ENCODE results near the gene RNF151. TPM values are rescaled to one million over a fixed set of nuclear protein-coding genes. Genes with fewer than 3 reads are reported as not detected.

RNF151 gene
- total and polyA plus RNA-seq, 2 of the 13 experiments (the other 11 are each of a cell fraction or from before 2014, with no cell fraction given), result not detected

GRCh38 chr16:1972490-1972877, 5.8 kb downstream of the RNF151 start (continued):
- 0 out of 2 replicates have a peak, but pooled peaks have one; percentile 33 for TF ChIP-seq HNRNPL (IDR thresholded peaks at IDR 0.05; ENCODE audit: low read depth, low read length)
- no peak for TF ChIP-seq ZNF207 (IDR thresholded peaks at IDR 0.05; ENCODE audit: borderline replicate concordance)

GRCh38 chr16:1973461-1974156, 7.0 kb downstream of the RNF151 start:
- ChIA-PET POLR2A (no interaction called here), CTCF (ENCODE audit: low intra/inter-chr PET ratio, low total read pairs) (no interaction called here)
- Histone ChIP-seq H3K4me3 (replicated peaks in 1 of 3; ENCODE audit: insufficient read depth in 1 of 3, low read depth in 2 of 3, low read length in 3 of 3) (peak overlapping the region in 2 of 3 experiments; percentile 5 to 16; a peak in 2 of 6 replicates), H2AFZ (ENCODE audit: low read length) (no peak overlapping the region), H3K27ac (ENCODE audit: extremely low read length, insufficient read depth, low read length) (no peak overlapping the region), H3K4me1 (ENCODE audit: insufficient read depth, low read length) (peaks cover 21% of the 10 kb centered on the region), H3K9ac (ENCODE audit: insufficient read depth, low read depth, low read length) (peak overlapping the region; percentile 15; the same call in 1 of the 2 replicates), H3K36me3 (replicated peaks in 1 of 2; ENCODE audit: control insufficient read depth in 1 of 2, insufficient read depth in 2 of 2, low read length in 2 of 2) (peaks cover 21 to 33% of the 10 kb centered on the region in 2 experiments; a peak in 3 of 5 replicates), H3K9me3 (ENCODE audit: low read length) (no peaks in the 10 kb centered on the region), H4K20me1 (ENCODE audit: insufficient read depth, low read length) (no peaks in the 10 kb centered on the region), H3K4me2 (ENCODE audit: low read depth, low read length) (peak overlapping the region; percentile 99; the same call in 1 of the 2 replicates), H3K27me3 (ENCODE audit: control insufficient read depth in 1 of 2, insufficient read depth in 2 of 2, low read length in 2 of 2) (no peaks in the 10 kb centered on the region), H3K79me2 (ENCODE audit: insufficient read depth, low read length) (peaks cover 14% of the 10 kb centered on the region)
- BruUV-seq (replicated peaks), result no TSS peak
- DNase-seq (ENCODE audit: low spot score), result no peak
- ATAC-seq, result no peak
- intact Hi-C loops (cut with micrococcal nuclease; ENCODE audit: unreplicated experiment), result no loop called here
- TF ChIP-seq DNMT3B (CRISPR knock-in tag; conservative IDR thresholded peaks at IDR 0.05) (no peak), PAXIP1 (CRISPR knock-in tag; conservative IDR thresholded peaks at IDR 0.05) (no peak), ZNF101 (CRISPR knock-in tag; IDR thresholded peaks at IDR 0.05; ENCODE audit: borderline replicate concordance, low read depth) (no peak), CEBPG (CRISPR knock-in tag; IDR thresholded peaks at IDR 0.05) (no peak), JUND (CRISPR knock-in tag; IDR thresholded peaks at IDR 0.05) (no peak), HOXD1 (CRISPR knock-in tag; IDR thresholded peaks at IDR 0.05) (no peak), RORA (CRISPR knock-in tag; IDR thresholded peaks at IDR 0.05) (no peak), E2F2 (CRISPR knock-in tag; IDR thresholded peaks at IDR 0.05; ENCODE audit: borderline replicate concordance) (no peak), ZNF234 (CRISPR knock-in tag; conservative IDR thresholded peaks at IDR 0.05) (no peak)
- TF ChIP-seq, protein P1, sequence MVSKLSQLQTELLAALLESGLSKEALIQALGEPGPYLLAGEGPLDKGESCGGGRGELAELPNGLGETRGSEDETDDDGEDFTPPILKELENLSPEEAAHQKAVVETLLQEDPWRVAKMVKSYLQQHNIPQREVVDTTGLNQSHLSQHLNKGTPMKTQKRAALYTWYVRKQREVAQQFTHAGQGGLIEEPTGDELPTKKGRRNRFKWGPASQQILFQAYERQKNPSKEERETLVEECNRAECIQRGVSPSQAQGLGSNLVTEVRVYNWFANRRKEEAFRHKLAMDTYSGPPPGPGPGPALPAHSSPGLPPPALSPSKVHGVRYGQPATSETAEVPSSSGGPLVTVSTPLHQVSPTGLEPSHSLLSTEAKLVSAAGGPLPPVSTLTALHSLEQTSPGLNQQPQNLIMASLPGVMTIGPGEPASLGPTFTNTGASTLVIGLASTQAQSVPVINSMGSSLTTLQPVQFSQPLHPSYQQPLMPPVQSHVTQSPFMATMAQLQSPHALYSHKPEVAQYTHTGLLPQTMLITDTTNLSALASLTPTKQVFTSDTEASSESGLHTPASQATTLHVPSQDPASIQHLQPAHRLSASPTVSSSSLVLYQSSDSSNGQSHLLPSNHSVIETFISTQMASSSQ (IDR thresholded peaks at IDR 0.05; ENCODE audit: low read depth), result no peak
- TF ChIP-seq, protein P1 (CRISPR knock-in tag; IDR thresholded peaks at IDR 0.05; ENCODE audit: borderline replicate concordance), result no peak
- in situ Hi-C loops (cut with HindIII; ENCODE audit: extremely low pct_ligation_motif_present, low pct_unique_long_range_greater_than_20kb), result no loop called here
- WGBS (ENCODE audit: low lambda C conversion rate), result 94% methylated on average over 13 of the region's 16 CpGs
- no peak for FAIRE-seq

All from HepG2 (cell line).